ENCODE measurements around the gene LRRC8D. TPM values are rescaled to one million over a fixed set of nuclear protein-coding genes. Genes with fewer than 3 reads are reported as not detected.

Gene LRRC8D
- total RNA-seq, 1 donor from 2014 or later, result 5.5 TPM

DNA sequence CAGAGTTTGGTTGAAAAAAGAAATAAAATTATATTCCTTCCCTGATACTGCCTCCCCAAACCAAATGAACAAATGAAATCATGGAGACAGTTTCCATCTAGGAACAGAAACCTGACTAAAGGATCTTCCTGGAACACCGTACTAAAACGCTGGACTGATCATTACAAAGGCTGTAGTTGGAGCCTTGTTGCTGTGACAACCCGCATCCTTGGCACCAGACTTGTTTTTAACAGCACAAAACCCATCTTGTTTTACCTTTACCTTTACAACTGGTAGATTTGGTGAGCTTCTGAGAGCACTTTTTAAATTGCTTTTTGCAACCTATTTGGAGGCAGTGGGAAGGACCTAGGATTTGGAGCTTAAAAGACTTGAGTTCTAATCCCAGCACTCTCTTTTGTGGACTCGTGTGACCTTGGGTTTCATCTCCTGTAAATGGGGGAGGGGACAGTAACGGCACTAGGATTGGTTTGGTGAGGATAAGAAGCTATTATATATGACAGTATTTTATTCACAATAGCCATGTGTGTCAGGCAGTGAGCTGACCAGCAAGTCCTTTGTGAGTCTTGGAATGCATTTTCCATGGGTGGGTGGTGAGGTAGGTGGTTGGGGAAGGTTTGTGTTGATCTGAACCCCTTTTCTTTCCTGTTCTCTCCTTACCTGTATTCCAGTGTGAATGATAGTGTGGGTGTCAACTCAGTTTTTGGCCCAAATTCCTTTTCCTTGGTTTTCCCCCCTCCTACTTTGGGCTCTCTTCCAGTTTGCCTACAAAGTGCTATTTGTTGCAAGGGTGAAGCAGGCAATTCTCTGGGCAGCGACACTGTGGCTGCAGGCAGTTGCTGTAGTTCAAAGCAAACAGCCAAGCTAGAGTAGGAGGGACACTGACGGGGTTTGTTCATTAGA is 12.6 kb downstream of the LRRC8D start:
- DNase-seq (ENCODE audit: low spot score), result no peak

DNA sequence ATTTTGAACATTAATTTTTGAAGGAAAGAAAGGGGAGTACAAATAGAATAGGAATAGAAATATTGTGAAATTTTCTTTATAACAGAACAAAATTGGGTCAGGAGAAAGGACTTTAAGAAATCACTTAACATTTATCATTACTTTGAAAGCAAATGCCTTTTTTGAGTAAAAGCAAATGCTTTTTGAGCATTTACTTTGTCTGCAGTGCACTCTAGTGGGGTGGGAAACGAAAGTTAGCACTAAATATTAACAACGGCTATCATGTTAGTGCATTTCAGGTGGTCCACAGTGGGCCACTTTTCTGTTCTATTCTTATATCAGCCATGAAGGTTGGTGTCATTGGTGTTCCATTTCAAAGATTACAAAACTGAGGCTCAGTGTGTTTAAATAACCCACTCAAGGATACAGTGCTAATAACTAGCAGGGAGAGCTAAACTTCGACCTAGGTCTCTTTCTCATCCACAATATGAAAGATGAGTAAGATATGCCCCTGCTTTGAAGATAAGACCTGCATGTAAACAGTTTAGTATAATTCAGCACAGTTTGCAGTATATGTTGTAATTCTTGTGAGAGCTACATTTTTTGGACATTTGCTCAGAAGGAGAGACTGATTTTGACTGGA is 13.4 kb downstream of the LRRC8D start:
- no peak for DNase-seq (ENCODE audit: low spot score)

DNA sequence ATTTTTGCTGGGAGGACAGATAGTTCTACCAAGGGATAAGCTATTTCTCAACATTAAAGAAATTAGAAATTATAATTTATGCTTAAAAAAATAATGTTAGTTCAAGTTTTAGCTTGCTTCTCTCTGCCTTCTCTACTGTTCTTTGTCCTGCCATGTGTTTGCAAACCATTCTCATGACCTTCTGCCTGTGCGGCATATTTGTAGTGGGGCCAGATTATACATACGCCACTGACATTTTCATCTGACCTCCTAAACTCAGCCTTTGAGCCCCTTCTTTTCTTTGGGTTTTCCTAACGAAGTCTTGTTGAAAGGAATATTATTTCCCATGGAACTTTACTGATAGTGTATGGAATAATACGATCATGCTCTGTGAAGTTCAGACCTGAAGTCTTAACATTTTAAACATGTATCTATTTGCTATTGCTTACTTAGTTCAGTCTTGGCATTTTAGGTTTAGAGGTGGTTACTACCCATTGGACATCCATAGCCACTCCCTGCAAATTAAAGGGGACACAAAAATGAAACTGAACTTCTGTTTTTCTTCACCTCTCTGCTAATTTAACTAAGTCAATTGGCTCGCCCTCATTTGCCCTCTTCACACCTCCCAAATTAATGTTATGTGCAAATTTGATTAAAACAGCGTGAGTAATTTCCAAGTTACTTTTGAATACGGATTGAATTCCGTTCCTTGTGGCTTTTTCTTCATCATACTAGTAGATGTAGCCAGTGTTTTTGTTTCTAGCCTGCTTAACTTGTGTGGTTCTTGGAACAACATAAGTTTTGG is 15.6 kb downstream of the LRRC8D start:
- DNase-seq (ENCODE audit: low spot score), result no peak

DNA sequence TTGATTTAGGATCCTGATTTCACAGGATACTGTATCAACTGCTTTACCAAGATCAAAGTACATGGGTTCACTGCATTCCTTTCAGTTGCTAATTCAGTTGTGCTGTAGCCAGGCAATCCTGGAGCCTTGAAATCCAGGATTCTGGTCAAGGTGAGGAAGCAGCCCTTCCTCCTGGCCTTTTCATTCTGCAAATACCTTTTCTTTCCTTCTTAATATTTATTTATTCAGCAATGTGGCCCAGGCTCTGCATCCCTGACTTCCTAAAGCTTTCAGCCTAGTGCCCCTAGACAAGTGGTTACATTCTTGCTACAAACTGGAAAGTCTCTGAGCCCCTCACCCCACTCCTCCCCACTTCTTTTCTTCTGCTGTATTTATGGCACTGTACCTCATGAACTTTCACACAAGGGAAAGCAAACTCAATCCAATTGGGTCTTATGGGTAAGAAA is 16.2 kb downstream of the LRRC8D start:
- no peak for DNase-seq (ENCODE audit: low spot score)

DNA sequence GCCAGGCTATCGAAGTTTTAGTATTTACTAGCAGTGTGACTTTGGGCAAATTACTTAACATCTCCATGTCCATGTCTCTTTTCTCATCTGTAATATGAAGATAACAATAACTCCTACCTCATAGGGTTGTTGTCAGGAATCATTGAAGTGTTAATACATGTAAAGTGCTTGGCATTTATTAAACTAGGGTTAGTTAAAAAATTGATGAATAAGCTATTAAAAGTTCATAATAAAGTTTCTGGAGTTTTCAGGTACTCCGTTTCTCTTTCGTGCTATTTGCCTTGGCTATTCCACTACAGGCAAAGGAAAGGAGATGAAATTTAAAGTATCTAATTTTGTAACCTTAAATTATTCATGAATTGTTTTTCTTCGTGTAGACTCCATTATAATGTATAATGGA is 16.7 kb downstream of the LRRC8D start:
- no peak for DNase-seq (ENCODE audit: low spot score)

DNA sequence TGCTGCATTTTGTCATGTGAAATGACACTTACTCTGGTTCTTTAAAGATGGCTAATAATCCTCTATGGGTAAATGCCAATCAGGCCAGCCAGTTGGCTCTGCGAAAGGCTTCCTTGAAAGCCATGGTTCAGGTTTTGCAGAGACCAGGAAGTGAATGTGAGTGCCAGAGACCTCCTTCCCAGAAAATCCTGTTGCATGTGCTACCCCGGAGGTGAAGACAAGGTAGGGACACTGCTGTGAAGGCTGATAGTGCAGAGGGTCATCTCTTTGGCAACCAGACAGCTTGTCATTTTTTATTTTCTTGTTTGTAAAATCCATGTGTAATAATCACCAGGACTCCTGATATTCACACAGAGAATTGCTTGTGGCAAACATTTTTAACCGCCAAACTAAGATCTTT is 18.7 kb downstream of the LRRC8D start:
- no peak for DNase-seq (ENCODE audit: low spot score)

DNA sequence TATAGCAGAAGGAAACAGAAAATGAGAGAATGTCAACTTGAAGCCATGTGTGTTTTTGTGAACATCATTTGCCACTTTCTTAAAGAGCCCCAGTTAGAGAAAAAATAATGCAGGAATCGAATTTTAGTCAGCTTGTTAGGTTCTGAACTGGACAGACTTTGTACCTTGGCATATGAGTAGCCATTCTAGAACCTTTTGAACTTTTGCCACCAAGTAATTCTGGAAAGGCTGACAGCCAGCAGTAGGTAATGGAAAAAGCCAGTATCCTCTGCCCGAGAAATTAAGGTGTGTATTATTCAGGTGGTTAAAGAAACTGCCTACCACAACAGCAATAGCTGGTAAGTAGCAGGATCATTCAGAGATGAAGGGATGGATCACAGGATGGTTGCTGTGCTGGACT is 20.7 kb downstream of the LRRC8D start:
- DNase-seq (ENCODE audit: low spot score), result no peak

DNA sequence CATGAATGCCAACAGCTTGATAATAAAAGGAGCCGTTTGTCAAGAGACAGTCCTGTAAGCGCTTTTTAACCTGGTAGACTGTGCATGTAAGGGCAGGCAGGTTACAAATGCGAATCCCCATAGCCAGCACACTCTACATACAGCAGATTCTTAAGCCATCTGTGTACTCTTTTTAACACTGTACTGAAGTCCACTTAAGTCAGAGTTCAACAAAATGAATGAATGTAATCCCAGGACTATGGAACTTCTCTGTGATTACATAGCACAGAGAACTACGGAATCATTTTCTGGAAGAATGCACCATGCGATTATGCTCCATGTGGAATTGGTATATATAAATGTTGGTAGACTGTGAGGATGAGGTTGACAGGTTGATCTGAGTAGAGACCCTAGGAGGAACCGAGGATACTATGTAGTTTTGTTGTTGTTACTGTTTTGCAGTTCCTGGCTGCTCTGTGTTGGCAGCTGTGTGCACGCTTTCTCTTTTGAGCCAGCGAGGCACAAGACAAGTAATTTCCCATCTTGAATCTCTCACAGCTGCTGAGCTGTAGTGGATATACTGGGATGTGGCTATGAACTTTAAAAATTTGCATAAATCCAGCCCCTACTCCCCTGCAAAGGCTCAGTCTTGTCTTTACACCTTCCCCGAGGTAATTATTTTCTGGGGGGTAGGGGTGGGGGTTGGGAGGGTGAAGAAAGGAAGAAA is 21.9 kb downstream of the LRRC8D start:
- DNase-seq (ENCODE audit: low spot score), result peak; percentile 55

DNA sequence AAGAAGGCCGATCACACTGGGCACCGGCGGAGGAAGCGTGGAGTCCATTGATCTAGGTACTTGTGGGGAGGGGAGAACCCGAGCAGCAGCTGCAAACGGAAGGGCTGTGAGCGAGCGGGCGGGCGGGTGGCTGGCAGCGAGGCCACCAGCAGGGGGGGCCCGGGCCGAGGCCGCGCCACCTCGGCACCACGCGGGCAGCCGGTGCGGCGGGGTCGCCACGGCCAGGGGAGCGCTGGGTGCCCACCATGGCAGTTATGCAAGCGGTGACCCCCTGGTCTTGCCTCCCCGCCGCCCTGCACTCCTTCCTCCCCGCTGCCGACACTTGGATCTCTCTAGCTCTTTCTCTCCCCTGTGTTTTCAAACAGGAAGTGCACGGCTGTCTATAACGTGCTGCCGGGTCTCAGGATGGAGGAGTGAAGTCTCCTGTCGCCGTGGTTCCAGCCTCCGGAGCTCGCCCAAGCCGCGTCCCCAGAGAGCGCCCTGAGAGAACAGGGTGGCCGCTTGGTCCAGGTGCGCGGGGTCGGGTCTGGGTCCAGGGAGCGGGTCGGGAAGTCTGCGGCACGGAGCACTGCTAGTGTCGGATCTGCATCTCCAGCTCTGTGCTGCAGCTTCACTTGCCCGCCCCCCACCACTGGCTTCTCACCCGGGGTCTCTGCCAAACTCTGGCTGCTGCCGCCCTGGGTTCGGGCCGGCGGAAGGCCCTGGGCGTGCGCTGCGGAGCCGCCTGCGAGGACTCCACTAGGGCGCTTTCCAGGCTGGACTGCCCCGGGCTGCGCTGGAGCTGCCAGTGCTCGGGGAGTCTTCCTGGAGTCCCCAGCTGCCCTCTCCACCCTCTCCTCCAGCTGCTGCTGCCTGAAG is 22.7 kb downstream of the LRRC8D start:
- DNase-seq (ENCODE audit: low spot score), result peak; percentile 71

DNA sequence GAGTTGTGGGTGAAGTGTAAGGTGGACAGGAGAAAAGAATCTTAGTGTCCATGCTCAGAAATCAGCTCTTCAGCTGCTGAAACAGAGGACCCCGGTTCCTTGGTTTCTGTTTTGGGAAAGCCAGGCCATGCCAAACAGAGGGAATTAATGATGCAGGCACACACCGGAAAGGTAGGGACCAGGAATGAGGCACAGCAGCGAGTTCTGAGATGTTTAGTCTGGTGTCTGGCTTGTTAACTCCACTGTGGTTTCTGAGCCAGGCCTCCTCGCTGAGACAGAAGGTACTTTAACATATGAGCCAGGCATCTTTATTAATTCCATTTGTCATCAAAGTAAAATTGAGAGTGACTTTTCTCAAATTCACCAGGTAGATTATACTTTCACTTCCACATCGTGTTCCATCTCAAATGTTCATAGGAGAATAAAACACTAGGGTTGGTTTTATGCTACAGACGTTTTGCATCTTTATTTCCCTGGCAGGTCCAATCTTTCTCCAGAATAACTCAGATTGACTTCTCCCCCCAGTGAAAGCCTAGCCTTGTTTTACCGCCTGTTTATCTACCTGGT is 23.5 kb downstream of the LRRC8D start:
- no peak for DNase-seq (ENCODE audit: low spot score)

DNA sequence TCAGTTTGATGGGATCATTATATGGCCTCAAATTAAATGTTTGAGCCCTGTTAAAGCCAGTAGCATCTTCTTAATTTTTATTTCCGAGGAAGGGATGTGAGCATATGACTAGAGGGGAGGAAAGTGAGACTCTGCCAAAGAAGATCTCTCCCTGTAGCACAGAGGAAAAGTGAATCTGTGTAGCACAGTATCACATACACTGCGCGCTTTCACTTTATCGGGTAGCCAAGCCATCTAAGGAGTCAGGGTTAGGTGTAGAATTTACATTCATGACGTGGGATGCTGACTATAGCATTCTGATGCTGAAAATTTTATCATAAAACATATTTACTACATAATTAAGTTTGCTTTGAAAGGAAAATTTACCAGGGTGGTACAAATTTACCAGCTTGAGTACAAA is 24.0 kb downstream of the LRRC8D start:
- no peak for DNase-seq (ENCODE audit: low spot score)

DNA sequence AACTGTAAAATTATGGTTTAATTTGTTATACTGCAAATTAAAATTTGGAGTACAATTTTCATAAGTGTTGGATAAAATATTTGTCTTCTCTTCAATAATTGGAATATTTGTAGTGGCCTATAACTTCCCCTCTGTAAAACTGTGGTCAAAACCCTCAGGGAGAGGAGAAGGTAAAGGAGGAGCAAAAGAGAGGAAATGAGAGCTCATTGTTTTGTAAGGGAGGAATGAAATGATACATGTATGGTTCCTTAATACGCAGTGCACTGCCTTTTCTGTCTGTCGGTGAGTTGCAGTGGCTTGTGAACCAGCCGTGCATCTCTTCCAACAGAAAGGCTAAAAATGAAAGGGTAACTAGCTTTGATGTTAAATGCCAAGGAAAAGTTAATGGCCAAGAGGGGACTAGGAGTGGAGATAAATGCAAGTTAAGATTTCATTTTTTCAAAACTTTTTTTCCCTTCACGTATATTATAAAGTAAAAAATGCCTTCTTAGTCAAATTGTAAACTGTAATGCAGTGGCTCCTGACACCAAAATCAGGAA is 26.4 kb downstream of the LRRC8D start:
- DNase-seq (ENCODE audit: low spot score), result no peak

DNA sequence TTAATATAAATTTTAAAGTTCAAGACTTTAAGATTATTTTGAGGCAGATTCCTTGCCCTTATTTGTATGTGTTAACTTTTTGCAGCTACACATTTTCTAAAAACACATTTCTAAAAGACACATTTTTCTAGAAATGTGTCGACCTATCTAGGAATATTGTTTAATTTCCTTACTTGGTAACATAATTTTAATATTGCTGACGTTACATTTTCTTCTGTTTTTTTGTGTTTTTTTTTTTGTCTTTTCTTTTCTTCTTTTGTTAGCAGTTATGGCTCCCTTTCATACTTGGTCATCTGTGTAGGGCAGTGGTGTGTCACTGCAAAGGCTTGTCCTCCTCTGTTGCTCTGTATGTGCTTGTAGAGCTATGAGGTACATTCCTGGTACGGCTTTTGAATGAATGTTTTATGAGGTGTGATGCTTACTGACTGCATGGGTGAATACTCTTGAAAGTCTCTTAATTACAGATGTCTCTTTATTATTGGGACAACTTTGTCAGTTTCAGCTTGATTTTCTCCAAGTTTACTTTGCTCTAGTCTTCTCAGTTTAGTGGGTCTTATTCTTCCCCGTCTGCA is 30.1 kb downstream of the LRRC8D start:
- DNase-seq (ENCODE audit: low spot score), result no peak

DNA sequence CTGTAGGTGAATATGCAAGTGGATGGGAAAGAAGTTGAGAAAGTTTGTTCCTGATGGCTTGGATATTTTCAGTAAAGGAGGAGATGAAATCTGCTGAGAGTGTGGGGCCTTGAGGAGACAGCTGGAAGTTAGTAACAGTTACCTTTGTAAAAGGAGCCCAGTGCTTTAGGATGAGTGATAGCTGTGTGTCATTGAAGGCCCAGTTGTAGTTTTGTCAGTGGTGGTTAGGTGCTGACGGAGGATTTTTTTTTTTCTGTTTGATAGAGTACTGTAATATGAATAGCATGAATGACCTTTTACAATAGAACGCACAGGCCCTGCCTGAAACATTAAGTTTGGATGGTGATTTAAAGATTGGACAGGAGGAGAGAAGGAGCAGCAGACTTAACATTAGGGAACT is 33.3 kb downstream of the LRRC8D start:
- no peak for DNase-seq (ENCODE audit: low spot score)

DNA sequence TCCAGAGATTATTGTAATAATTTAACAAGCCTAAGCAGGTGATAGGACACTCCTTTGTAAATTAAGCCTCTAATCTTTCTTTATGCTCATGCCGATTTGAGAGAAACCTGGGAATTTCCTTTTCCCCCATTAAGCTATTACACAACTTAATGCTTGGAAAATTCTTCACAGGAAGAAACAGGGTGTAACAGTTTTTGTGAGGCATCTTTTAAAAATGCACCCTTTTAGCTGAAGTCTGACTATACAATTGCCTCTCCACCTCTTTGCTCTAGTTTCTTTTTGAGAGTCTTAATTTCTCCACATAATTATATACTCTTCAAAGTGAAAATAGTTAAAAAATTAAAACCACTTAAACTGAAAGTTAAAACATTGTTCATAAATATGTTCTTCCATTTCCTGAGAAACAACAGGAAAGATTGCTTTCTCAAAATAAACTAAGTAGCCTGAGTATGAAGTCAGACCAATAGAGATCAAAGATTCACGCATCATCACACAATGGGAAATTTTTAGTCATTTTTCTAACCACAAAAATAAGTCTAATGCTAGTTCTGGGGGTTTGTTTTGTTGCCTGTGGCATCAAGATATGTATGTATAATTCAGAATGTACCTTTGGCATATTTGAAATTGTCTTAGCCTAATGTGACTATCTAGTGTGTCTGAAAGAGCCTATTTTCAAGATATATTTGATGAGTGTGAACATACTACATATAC is 34.7 kb downstream of the LRRC8D start:
- DNase-seq (ENCODE audit: low spot score), result no peak

DNA sequence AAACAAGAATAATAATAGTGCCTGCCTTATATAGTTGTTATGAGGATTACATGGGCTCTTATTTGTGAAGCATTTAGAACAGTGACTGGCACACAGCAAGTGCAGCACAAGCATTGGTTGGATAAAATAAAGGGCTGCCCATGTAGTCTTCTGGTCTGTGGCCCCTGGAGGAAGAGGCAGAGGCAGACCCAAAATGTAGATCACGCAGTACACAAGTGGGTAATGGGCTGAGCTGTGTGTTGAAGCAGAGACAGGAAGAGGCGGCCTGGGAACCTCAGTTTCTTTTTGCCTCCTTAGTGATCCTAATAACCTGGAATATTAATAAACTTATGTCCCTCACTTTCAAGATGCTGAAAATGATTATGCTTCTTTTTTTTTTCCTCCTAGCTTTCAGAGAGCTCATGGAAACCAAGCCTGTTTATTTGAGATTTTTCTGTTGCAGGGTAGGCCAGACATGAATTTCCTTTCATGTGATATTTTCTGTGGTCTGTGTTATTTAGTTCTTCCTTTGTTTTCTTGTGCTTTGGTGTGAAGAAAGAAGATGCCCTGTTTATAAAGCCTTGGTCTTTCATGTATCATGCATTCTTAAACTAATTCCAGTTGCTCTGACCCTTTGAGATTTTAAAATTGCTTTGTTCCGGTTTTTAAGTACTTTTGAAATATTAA is 42.5 kb downstream of the LRRC8D start:
- DNase-seq (ENCODE audit: low spot score), result no peak

DNA sequence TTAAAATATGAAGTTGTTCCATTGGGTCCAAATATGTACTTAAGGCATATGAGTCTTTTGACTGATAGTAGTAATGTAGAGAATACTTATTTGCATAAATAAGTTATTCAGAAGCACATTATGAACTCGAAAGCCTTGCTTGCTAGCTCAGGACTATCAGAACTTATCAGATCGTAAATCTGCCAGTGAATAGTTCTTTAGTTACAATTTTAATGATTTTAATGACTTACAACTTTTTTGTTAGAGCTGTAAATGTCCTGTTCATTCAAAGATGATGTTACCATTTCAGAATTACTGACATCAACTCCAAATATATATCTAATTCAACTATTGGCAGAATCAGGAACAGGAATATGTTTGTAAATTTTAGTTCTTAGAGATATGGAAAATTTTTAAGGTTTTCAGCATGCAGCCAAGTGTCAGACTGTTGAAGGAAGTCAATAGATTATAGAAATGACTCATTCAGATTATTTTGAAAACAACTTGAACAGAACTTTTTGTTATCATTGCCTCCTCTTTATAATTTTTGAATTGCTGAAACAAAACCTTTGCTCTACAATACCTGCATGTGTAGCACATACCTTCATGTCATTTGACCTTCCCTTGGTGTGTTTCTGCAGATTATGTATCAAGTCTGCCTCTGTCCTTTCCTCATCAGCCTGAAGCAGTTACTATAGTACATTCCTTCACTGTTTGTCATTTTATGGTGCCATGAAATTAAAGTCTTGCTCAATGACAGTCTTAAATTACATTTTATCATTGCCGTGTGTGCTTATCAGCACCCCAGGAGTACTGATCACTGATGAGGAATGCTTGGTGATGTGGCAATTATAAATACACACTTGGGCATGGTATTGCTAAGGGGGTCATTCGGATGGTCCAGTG is 44.9 kb downstream of the LRRC8D start:
- DNase-seq (ENCODE audit: low spot score), result no peak

DNA sequence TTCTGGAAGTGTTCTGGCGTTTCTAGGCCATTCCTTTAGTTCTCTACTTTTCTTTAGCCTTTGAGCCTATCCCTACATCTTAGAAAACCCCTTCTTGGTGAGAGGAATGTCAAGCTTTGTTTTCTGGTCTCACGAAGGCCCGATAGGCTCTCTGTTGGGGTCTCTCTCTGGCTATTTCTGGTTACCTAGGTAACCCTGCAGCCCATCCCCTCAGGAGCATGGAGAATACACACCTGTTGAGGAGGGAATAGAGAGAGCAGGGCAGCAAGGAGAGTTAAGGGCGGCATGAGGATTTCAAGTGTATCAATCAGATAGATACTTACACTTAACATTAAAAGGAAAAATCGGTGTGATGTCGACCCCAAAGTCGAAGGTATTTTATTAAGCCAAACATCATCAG is 45.7 kb downstream of the LRRC8D start:
- no peak for DNase-seq (ENCODE audit: low spot score)

All from umbilical cord (tissue), 2 donors.